GM19463 (cell line): Measurements from ENCODE around the gene GALNT18.
"Not testable (repeated sequence)": the region's sequence is repeated elsewhere in the genome, so short reads cannot be mapped to it uniquely, and the experiment has no call there.

ENCODE experiments used
- ATAC-seq: cut with Tn5 transposase; IDR thresholded peaks from one replicate; pipeline ENCODE4 v1.9.1; 2021; ENCODE audit warnings: mild to moderate bottlenecking, moderate library complexity; ENCODE audit not compliant: unreplicated experiment

Gene GALNT18

DNA sequence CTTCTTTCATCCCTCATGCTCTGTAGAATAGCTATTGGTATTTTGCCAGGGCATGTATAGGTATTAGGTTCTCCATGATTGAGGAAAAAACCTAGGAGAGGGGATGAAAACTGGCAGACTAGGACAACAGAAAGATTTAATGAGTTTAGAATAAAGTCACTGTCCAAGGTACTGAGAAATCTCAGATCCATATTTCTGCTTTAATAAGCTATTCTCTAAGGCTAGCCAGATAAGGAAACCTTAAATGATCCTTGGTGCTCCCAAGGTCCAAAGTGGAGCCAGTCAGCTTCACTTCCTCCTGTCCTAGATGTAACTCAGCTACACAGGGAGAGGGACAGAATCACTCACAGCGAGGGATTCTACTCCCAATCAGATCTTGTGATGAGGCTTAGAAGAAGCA lies 255.0 kb downstream of the GALNT18 start:
- no peak for ATAC-seq

DNA sequence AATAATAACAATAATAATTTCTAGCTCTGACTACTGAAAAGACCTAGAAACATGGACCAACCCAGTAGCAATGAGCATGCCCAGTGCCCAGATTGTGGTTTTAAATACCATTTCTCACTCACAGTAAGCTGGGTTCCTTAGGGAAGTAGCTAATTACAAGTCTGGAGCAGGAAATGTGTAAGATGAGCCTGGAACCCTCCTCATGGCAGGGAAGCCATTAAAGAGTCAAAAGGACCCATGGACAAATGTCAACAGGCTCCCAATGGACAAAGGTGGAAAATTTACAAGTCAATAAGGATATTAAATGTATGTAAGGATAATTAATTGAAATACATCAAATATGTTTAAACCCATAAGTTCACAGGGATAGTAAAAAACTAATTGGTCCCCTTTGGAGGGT lies 258.1 kb downstream of the GALNT18 start:
- no peak for ATAC-seq

DNA sequence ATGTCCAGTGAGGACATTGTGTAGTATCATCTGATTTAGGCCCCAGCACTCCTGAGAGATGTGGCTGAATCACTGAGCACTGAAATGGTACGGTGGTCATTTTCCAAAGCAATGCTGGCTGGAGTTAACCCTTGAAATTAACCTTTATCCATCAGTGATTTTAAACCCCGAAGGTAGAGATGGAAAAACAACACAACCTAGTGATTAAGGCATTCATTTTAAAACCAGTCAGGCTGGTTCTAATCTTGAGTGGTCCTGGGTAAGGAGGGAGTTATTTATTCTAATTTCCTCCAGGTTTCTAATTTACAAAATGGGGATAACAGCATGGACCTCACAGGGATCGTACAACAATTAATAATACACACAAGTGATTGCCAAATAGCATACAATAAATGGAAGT lies 262.2 kb downstream of the GALNT18 start:
- no peak for ATAC-seq

DNA sequence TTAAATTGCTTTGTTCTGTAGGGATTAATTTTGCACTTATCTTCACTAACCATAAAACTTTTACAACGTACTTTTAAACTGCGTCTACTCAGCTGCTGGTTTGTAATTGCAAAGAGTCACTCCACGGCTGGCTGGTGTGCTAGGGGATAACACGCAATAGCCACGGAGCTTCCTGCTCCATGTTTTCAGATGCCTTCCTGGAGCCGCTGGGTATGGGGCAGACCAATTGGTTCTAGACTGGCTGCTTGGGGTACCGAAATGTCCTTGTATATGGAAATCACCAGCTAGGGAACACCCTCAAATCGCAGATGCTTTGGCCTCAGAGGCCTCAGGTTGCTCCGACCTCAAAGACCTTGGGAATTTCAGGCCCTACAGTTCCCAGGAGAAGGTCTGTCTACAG lies 265.0 kb downstream of the GALNT18 start:
- no peak for ATAC-seq

DNA sequence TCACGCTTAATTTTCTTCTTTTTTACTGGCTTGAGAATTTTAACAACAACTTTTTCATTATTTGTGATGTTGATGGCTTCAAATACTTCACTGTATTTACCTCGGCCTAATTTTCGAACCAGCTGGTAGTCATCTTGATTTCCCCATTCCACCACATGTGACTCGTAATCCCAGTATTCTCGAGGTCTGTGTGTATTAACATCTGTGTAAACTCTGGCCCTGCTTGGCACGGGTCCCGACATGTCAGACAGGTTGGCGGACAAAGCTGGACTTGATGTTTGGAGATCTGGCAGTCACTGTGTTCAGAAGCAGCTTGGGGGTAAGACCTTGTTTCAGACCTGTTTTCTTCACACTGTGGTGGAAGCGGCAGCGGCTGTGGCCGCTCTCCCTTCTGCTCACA lies 268.9 kb downstream of the GALNT18 start, which contains the start of gene CSNK2A3:
CSNK2A3 (minus strand) TSS at position 373 of the 400 bp plus-strand sequence; CDS start at position 242, 131 bp downstream.
- ATAC-seq, result not testable (repeated sequence)

DNA sequence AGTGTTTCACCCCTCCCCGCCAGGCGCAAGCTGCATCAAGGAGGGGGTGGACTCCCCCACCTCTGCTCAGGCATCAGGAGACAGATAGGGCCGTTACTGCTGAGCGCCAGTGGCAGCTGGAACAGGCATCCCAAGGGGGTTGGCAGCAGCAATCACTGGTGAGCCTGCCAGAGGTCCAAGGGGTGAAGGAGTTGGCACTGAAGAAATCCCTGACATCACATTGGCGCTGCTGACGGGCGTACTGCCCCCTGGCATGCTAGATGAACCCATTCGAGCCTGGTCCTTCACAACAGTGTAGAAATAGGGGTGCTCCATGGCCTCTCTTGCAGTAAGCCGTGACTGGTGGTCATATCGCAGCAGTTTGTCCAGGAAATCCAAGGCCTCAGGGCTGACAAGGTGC lies 270.0 kb downstream of the GALNT18 start:
- ATAC-seq, result not testable (repeated sequence)

DNA sequence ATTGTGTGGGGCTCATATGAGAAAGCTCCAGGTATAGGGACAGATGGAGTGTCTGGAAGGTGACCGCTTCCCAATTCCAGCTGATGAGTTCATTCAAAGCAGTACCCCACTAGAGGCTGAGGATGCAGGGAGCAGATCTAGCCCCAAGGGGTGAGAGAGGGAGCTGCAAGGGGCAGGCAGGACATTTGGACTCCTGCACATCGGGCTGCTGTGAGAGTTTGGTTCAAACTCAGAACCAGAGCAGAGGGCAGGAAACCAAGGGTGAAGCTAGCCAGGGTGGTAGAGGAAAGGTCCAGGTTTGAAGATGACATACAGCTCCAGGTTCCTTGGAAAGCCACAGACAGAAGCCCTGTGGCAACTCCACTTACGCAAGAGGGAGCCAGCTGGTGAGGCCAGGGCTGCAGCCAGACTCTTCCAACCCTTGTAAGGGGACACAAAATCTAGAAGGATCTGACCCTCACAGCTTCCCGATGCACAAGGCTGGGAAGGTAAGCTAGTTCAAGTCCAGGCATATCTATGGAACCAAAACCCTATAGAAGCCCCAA lies 270.7 kb downstream of the GALNT18 start:
- ATAC-seq, result no peak

DNA sequence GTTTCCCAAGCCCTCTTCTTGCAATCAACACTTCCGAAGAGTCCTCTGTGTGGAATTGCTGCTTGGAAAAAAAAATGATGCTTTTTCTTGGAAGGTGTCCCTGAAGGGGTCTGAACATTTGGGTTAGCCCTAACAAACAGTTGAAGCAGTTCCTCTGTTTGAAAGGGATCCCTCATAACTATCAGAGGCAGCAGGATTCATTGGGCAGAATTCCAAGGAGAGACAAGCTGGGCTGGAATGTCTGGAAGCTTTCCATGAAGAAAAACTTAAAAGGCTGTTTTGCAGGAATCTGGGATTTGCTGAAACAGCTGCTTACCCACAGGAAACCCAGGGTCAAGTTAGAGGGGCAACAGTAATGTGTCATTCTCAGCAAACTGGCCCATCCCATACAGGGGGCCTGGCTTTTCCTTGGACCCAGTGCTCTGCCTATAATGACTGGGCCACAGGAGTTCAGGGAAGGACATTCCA lies 271.9 kb downstream of the GALNT18 start:
- ATAC-seq, result no peak

DNA sequence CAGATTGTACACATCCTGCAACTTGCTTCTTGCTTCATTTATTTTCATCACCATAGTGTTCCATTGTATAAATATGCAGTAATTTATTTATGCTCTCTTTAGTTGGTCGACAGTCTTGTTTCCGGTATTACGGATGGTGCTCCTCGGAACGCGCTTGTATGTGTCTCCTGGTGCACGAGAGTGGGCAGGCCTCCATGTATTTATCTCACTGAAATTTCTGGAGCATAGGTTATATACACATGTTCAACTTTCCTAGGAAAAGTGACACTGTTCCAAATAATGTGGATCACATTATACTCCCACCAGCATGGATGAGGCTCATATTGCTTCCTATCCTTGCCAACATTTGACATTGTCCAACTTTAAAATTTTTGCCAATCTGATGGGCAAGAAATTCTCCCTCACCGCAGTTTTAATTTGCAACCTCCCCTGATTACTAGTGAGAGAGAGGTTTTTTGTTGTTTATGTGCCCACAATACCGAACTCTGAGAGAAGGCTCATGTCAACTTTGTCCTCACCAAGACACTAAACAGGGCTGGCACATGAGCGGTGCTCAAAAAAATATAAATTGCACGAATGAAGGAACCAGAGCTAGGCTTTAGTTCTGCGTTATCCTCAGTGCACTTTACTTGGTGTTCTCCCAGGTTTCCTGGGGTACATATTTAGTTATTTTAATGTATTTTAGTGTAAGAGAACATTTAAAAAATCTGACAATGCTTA lies 272.5 kb downstream of the GALNT18 start:
- no peak for ATAC-seq

DNA sequence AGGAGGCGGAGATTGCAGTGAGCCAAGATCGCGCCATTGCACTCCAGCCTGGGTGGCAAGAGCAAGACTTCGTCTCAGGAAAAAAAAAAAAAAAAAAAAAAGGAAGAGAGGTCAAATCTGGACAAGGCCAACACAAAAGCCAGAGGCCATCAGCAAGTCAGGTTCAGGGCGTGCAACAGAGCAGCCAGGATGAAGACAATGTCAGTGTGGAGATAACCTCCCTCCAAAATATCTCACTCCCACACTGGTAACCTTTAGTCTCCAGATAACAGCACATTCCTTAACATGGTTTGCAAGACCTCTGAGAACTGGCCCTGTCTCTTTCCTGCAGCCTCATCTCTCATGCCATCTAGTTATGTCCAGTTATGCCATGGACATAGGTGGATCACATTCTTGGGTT lies 273.5 kb downstream of the GALNT18 start:
- ATAC-seq, result no peak

DNA sequence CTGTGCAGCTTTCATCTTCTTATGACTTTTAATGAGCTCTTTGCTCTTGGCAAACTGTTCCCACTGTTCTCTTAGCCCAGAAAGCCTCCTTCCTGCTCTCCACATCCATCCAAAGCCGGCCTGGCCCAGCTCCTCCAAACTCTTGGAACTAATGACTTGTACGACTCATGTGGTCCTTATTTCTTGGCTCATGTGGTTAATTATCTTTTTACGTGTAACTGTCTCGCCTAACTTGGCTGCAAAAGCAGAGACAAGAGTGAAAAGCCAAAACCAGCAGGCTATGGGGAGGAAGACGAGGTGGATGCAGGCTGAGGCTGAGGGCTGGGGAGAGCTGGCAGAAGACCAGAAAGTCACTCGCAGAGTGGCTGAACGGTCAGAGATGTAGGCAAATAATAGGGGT lies 274.2 kb downstream of the GALNT18 start:
- ATAC-seq, result no peak

DNA sequence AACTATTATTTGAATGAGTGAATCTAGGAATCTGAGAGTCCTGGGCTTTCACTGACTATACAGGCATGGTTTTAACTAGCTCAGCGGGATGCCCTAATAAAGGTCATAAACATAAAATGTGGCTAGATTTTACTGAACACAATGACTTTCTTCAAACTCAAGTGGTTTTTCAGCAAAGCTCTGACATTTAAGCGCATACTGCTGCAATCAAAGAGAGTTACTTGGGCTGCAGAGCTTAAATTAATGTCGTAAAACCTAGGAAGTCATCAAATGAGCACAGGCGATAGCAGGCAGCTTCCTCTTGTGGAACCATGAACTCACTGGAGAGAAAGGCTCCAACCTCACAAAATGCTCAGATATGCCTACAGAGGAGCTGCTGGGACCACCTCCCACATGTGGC lies 275.5 kb downstream of the GALNT18 start:
- ATAC-seq, result no peak

DNA sequence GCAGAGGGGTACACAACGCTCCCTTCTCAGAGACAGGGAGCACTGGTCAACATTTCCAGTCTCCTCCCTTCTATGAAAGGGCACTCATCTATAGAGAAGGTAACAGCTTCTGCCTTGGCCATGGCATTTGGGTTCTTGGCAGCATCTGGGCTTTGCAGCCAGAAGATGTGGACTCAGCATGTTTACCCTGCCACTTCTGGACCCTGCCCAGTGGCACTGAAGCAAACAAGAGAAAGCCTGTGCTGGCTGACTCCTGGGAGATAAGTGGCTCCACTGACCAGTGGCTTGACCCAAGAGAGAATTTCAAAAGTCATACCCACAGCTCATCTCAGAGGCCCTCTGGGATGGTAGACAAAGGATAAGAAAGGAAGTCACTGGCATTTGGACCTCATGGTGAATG lies 276.7 kb downstream of the GALNT18 start:
- ATAC-seq, result no peak

DNA sequence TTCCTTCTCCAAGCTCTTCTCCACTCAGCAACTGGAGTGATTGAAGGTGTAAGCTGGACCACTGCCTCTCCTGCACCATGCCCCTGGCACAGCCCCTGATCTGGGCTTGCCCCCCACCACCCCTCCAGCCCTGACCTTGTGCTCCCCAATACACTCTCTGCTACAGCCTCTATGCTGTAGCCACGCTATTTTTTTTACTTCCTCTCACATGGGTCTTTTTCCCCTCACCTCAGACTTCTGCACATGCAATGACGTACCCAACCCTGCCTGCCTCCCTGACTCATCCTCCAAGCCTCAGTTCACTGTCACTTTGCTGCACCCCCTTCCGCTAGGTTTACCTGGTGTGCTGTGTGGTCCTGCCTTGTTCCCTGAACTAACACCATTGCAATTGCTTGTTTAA lies 277.8 kb downstream of the GALNT18 start:
- ATAC-seq, result no peak

DNA sequence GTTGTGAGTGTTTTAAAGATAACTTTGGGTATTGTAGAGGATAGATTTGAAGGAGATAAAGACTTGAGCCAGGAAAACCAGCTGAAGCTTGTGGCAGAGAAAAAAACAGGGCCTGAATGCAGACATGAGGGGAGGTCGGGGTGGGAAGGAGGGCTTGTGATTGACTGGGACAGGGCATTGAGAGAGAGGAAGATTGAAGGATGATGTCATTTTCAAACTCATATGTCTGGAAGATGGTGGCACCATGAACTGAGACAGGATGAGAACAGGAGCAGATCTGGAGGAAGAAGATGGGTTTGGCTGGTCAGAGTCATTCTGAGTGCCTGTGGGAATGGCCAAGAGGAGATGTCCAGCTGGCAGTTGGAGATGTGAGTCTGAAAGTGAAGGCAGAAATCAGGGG lies 283.5 kb downstream of the GALNT18 start:
- no peak for ATAC-seq

DNA sequence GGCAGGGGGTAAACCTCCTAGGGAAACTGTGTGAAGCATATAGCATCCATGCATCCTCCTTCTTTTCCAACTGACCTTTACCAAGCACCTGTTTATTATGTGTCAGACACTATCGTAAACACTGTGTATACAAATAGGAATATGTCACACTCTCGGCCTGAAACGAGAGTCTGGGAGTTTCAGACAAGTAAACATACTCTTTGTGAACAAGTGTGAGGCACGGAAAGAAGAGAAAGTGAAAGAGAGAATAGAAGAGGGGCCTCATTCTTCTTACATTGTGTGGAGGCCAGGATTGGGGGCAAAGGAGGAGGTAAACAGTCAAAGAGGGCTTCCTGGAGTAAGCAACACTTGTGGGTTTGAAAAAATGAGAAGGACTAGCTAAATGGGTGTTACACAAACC lies 285.1 kb downstream of the GALNT18 start:
- ATAC-seq, result no peak

DNA sequence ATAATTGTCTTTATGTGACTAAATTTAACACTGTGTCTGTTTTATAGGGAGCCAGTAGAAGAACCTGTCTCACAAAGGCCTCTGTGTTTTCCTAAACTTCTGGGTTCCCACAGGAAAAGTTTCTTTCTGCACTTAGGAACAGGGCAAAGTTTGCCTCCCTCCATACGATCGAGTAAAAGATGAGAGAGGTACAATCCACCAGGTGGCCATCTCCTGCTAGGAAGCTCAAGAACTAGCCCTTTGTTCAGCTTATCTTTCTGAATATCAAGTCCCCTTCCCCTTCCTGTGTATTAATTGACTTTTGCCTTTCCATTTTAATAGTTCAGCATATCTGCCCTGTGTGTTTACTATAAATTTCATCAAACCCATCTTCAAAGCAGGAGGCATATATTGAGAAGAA lies 286.8 kb downstream of the GALNT18 start:
- ATAC-seq, result no peak

DNA sequence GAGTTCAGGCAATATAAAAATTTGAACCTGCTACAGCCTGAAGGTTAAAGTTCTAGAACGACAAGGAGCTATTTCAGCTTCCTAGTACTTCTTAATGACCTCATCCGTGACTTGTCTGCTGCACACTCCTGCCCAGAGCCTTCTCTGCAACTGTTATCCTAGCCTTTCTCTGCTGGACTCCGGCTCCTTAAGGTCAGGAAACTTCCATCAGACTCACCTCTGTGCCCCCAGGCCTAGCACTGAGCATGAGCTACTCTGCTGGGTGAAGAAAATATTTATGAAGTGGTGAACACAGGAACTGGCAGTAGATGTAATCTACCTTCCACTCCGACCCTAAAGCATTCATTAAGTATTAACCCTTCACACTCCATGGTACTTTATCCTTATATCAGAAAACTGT lies 287.2 kb downstream of the GALNT18 start:
- no peak for ATAC-seq

DNA sequence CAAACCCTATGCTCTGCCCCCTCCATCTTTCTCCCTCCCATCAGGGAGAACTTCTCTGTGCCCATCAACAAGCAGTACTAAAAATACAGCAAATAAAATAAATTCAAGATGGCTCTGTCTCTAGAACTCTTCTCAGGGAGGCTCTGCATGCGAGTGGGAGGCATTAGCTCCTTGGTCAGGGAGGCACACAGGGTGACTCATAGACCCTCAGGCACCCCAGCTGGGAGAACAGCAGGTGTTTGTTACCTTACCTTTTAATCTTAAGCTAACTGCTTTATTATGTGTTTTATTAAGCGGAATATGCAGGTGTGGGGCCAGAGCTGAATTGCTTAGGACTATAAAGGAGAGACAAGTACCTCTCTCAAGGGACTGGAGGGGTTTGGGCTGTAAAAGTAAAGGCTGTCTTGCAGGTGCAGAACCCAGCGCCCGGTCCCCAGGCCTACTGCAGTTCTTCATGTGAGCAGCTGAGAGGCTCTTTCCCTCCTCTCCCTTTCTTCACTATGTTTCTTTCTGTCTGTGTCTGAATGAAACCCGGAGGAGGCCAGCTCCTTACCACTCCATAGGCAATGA lies 289.6 kb downstream of the GALNT18 start:
- no peak for ATAC-seq

DNA sequence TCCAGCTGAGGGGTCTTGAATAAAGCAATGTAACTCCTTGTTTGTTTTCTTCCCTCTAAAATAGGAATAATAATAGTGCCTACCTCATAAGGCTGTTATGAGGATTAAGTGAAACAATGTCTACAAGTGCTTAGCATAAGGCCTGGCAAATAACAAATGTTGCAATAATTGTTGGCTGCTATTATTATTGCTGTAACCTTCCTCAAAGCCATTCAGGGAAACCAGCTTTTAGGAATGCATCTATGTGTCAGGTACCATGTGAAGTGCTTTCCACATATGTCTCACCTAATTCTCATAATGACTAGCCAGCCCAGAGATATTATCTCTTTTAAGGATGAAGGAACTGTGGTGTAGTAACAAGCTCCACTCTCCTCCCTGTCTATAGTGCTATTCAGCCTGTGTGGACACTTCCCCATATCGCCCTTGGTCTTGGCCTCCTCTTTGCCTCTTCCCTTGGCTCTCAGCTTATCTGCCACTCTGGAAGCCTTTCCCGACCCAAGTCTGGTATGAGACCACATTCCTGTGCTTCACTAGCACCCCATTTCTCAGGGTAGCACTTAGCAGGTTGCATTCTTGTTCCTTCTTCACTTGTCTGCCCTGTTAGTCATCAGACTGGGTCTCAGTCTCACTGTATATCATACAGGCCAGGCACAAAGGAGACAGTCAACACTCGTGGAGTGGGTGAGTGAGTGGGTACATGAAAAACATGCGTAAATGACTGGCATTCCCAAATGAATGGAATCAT lies 292.6 kb downstream of the GALNT18 start:
- no peak for ATAC-seq

DNA sequence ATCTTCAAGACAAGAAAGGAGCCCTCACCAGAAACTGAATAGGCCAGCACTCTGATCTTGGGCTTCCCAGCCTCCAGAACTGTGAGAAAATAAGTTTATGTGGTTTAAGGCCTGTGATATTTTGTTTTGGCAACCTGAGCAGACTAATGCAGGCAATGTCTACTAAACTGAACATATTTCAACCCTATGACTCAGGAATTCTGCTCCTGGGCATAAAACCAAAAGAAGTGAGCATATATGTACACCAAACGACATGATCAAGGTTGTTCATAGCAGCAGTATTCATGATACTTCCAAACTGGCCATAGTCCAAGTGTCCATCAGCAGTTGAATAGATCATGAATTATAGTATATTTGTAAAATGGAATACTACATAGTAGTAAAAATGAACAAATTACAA lies 297.7 kb downstream of the GALNT18 start:
- ATAC-seq, result no peak

DNA sequence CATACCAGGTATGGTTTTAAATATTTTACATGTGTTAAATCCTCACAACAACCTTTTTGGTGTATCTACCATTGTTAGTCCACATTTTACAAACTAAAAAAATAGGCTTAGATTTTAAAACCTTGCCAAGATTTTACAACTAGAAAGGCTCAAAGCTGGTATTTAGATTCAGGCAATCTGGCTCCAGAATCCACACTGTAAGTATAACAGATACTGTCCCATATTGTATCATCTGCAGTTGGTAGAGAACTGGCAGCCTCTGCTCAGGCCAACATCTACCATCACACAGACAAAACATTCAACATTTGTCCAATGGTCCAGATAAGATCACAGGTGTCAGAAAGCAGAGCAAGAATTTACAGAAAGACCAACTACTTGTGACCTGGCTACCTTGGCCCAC lies 299.7 kb downstream of the GALNT18 start:
- ATAC-seq, result no peak
